ENCODE measurements around the gene FOXE1. TPM values are rescaled to one million over a fixed set of nuclear protein-coding genes. Genes with fewer than 3 reads are reported as not detected.

The FOXE1 gene
- total RNA-seq, 4 donors from 2014 or later, result not detected

DNA sequence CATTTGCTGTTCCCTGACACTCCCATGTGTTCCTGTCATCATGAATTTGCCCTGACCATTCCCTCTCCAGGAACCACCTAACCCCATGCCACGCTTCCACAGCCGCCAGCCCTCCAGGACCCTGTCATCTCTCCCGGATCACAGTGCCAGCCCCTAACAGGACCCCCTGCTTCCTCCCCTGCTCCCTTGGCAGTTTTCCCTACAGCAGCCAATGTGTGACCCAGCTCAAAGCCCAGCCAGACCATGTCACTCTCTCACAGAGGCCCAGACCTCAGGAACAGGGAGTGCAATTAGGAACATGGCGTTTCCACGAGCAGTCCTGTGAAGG, 8.1 kb downstream of the FOXE1 start:
- DNase-seq (ENCODE audit: low spot score), result no peak
- TF ChIP-seq, protein P1, sequence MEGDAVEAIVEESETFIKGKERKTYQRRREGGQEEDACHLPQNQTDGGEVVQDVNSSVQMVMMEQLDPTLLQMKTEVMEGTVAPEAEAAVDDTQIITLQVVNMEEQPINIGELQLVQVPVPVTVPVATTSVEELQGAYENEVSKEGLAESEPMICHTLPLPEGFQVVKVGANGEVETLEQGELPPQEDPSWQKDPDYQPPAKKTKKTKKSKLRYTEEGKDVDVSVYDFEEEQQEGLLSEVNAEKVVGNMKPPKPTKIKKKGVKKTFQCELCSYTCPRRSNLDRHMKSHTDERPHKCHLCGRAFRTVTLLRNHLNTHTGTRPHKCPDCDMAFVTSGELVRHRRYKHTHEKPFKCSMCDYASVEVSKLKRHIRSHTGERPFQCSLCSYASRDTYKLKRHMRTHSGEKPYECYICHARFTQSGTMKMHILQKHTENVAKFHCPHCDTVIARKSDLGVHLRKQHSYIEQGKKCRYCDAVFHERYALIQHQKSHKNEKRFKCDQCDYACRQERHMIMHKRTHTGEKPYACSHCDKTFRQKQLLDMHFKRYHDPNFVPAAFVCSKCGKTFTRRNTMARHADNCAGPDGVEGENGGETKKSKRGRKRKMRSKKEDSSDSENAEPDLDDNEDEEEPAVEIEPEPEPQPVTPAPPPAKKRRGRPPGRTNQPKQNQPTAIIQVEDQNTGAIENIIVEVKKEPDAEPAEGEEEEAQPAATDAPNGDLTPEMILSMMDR (IDR thresholded peaks at IDR 0.05), result no peak
- ATAC-seq (ENCODE audit: low FRiP score), result no peak

DNA sequence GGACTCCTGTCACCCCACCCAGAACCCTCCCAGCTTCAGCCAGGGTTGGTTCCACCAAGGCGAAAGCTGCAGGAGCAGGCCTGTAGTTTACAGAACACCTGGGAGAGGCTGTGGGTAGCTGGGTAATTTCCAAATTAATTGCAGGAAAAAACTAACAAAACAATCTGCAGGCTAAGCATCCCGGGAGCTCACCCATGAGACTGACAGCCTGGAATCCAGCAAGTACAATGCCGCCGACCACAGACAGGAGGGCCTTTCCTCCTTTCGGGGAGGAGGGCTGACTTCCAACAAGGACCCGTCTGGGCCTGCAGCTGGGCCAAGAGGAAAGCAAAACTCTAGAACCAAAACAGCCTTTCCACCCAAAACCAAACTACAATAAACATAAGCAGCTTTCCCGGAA, 10.3 kb downstream of the FOXE1 start:
- no peak for ATAC-seq (ENCODE audit: low FRiP score)
- DNase-seq (ENCODE audit: low spot score), result no peak
- TF ChIP-seq, protein P1 (IDR thresholded peaks at IDR 0.05), result no peak

DNA sequence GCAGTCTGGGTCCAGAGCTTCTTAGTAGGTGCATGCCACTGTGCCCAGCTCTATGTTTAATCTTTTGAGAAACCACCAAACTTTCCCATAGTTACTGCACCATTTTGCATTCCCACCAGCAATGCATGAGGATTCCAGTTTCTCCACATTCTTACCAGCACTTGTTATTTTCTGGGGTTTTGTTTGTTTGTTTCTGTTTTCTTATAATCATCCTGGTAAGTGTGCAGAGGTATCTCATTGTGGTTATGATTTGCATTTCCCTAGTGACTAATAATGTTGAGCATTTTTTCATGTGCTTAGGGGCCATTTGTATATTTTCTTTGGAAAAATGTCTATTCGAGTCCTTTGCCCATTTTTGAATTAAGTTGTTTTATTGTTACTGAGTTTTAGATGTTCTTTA, 11.4 kb downstream of the FOXE1 start:
- ATAC-seq (ENCODE audit: low FRiP score) (no peak), DNase-seq (ENCODE audit: low spot score) (no peak)
- TF ChIP-seq, protein P1 (IDR thresholded peaks at IDR 0.05), result no peak

DNA sequence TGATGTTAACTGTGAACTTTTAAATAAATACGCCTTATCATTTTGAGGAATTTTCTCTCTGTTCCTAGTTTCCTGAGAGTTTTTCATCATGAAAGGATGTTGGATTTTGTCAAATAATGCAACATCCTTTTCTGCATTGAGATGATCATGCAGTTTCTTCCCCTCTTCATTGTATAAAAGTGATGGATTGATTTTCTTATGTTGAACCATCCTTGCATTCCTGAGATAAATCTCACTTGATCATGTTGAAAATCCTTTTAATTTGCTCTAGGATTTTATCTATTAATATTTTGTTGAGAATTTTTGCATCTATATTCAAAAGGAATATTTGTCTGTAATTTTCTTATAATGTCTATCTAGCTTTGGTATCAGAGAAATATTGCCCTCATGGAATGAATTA, 13.3 kb downstream of the FOXE1 start:
- ATAC-seq (ENCODE audit: low FRiP score) (no peak), DNase-seq (ENCODE audit: low spot score) (no peak)
- TF ChIP-seq, protein P1 (IDR thresholded peaks at IDR 0.05), result no peak

DNA sequence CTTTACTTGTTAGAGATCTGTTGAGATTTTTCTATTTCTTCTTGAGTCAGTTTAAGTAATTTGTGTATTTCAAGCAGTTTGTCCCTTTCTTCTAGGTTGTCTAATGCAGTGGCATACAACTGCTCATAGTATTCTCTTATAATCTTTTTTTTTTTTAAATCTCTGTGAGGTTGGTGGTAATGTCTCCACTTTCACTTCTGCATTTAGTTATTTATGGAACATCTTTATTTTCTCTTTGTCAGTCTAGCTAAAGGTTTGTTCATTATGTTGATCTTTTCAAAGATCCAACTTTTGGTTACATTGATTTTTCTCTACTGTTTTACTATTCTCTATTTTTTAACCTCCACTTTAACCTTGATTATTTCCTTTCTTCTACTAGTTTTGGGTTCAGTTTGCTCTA, 13.8 kb downstream of the FOXE1 start:
- TF ChIP-seq, protein P1 (IDR thresholded peaks at IDR 0.05), result no peak
- no peak for ATAC-seq (ENCODE audit: low FRiP score)
- DNase-seq (ENCODE audit: low spot score), result no peak

DNA sequence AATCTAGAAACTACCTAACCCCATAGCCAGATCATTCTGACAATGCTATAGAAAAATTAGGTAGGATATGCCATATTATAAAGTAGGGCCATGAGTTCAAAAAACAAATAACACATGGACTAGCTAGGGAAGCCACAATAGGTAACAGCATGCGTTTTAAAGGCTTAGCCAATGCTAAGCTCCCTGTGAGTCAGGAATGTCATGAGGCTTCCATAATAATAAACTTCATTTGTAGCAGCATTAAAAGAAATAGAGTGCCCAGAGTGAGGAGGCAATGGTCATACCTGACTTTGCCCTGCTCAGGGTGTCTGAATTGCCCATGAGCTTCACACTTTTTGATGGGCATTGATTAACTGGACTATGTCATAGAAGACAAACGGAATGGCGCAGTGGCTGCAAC, 15.8 kb downstream of the FOXE1 start:
- ATAC-seq (ENCODE audit: low FRiP score), result no peak

DNA sequence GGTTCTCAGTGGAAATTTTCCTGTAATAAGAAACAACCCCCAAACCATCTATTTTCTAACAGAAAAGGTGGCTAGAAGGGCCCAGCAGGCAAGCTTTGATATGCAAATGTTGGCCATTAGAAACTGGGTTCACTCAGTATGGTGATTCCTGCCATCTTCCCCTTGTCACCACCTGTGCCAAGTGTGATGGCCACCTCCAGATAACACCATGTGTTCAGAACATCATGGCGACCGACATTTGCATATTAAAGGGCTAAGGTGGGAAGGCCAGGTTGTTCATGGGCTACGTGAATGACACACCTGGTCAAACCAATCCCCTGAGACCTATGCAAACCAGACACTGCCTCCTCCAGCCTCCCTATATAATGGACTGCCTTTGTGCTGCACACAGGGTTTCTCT, 20.4 kb downstream of the FOXE1 start:
- TF ChIP-seq, protein P1 (IDR thresholded peaks at IDR 0.05), result no peak
- DNase-seq (ENCODE audit: low spot score) (no peak), ATAC-seq (ENCODE audit: low FRiP score) (no peak)

More for the DNA sequence above, 15.8 kb downstream of the FOXE1 start:
- TF ChIP-seq, protein P1 (IDR thresholded peaks at IDR 0.05), result no peak
- no peak for DNase-seq (ENCODE audit: low spot score)
